Mesendoderm (in vitro differentiated cells): Measurements from ENCODE around the gene BHLHA15.

ENCODE experiments used
- DNase-seq: peaks from one replicate; pipeline ENCODE4 v3.0.0; 2013
- H2AK5ac ChIP-seq: 2 replicates; pipeline ENCODE4 v1.6.1; 2013; ENCODE audit warnings: low read length, inconsistent platforms
- H2BK120ac ChIP-seq: 2 replicates; pipeline ENCODE4 v1.6.1; 2013; ENCODE audit warnings: low read depth, mild to moderate bottlenecking, low read length, moderate library complexity, mixed read lengths
- H2BK15ac ChIP-seq: replicated peaks from 2 replicates; pipeline ENCODE4 v1.6.1; 2013; ENCODE audit warnings: low read depth, mild to moderate bottlenecking, moderate library complexity
- H2BK5ac ChIP-seq: 2 replicates; pipeline ENCODE4 v1.6.1; 2013; ENCODE audit warnings: low read length, inconsistent platforms
- H3K18ac ChIP-seq: 2 replicates; pipeline ENCODE4 v1.6.1; 2013; ENCODE audit warnings: mild to moderate bottlenecking, low read length, mixed read lengths
- H3K23ac ChIP-seq: one replicate; pipeline ENCODE4 v1.6.1; 2013; ENCODE audit warnings: low read length
- H3K27ac ChIP-seq: 2 replicates; pipeline ENCODE4 v1.5.1; 2013; ENCODE audit warnings: low read depth, mild to moderate bottlenecking, inconsistent platforms, low read length, moderate library complexity
- H3K27me3 ChIP-seq: 2 replicates; pipeline ENCODE4 v1.6.1; 2013; ENCODE audit warnings: low read length, control low read depth, mild to moderate bottlenecking, inconsistent platforms; ENCODE audit not compliant: insufficient read depth, poor library complexity
- H3K36me3 ChIP-seq: 2 replicates; pipeline ENCODE4 v1.6.1; 2013; ENCODE audit warnings: low read length, inconsistent platforms; ENCODE audit not compliant: control insufficient read depth, insufficient read depth
- H3K4ac ChIP-seq: one replicate; pipeline ENCODE4 v1.6.1; 2013; ENCODE audit warnings: low read depth, mild to moderate bottlenecking, low read length, moderate library complexity
- H3K4me1 ChIP-seq: 2 replicates; pipeline ENCODE4 v1.6.1; 2013; ENCODE audit warnings: low read depth, low read length, inconsistent platforms; ENCODE audit not compliant: control insufficient read depth
- H3K4me2 ChIP-seq: 2 replicates; pipeline ENCODE4 v1.6.1; 2013; ENCODE audit warnings: low read length
- H3K4me3 ChIP-seq: 2 replicates; pipeline ENCODE4 v1.5.1; 2013; ENCODE audit warnings: mild to moderate bottlenecking, low read length
- H3K56ac ChIP-seq: one replicate; pipeline ENCODE4 v1.6.1; 2013; ENCODE audit warnings: low read length
- H3K79me1 ChIP-seq: 2 replicates; pipeline ENCODE4 v1.6.1; 2013; ENCODE audit warnings: low read length, inconsistent platforms
- H3K79me2 ChIP-seq: 2 replicates; pipeline ENCODE4 v1.6.1; 2013; ENCODE audit warnings: mild to moderate bottlenecking, low read length; ENCODE audit not compliant: control insufficient read depth, insufficient read depth
- H3K9ac ChIP-seq: 2 replicates; pipeline ENCODE4 v1.6.1; 2013; ENCODE audit warnings: low read length, inconsistent platforms
- H4K5ac ChIP-seq: one replicate; pipeline ENCODE4 v1.6.1; 2013; ENCODE audit warnings: low read length
- H4K8ac ChIP-seq: one replicate; pipeline ENCODE4 v1.6.1; 2013; ENCODE audit warnings: low read depth, mild to moderate bottlenecking, control low read depth, low read length, moderate library complexity
- WGBS: extraction: QIAGEN DNeasy Blood & Tissue Kit; methylation state at CpG from one replicate; pipeline ENCODE4 v1.1.7; 2013; ENCODE audit warnings: low lambda C conversion rate, missing lambda C conversion rate; ENCODE audit not compliant: insufficient coverage; ENCODE audit errors: extremely low coverage; 5-methylcytosine and 5-hydroxymethylcytosine counted together

BHLHA15 gene

GRCh38 chr7:98221611-98222532 is 10.6 kb downstream of the BHLHA15 start:
- no peak overlapping the region for H2BK120ac ChIP-seq
- H4K8ac ChIP-seq, result no peak overlapping the region
- H3K18ac ChIP-seq, result no peak overlapping the region
- H3K27me3 ChIP-seq, result no peaks in the 10 kb centered on the region
- no peaks in the 10 kb centered on the region for H3K79me1 ChIP-seq
- no CpG with 5 or more reads among the region's 34 CpGs for WGBS
- H3K4me3 ChIP-seq, result no peak overlapping the region
- H3K23ac ChIP-seq, result no peak overlapping the region
- H3K4me2 ChIP-seq, result no peak overlapping the region
- H2BK15ac ChIP-seq, result no peak overlapping the region
- no peak overlapping the region for H2AK5ac ChIP-seq
- no peaks in the 10 kb centered on the region for H3K36me3 ChIP-seq
- H2BK5ac ChIP-seq, result no peak overlapping the region
- DNase-seq, result no peak
- H3K56ac ChIP-seq, result no peak overlapping the region
- H3K4me1 ChIP-seq, result no peaks in the 10 kb centered on the region
- H3K4ac ChIP-seq, result no peak overlapping the region
- H4K5ac ChIP-seq, result no peak overlapping the region
- no peak overlapping the region for H3K9ac ChIP-seq
- H3K79me2 ChIP-seq, result no peaks in the 10 kb centered on the region
- H3K27ac ChIP-seq, result no peak overlapping the region

GRCh38 chr7:98222533-98223195 is 11.4 kb downstream of the BHLHA15 start:
- Histone ChIP-seq H3K79me2 (no peaks in the 10 kb centered on the region), H2BK5ac (no peak overlapping the region), H3K9ac (no peak overlapping the region), H3K4me3 (no peak overlapping the region), H4K5ac (no peak overlapping the region), H3K27ac (no peak overlapping the region), H2AK5ac (no peak overlapping the region), H3K36me3 (no peaks in the 10 kb centered on the region), H3K4me1 (no peaks in the 10 kb centered on the region), H3K27me3 (no peaks in the 10 kb centered on the region), H3K4me2 (no peak overlapping the region), H4K8ac (no peak overlapping the region), H2BK15ac (no peak overlapping the region), H3K79me1 (no peaks in the 10 kb centered on the region), H2BK120ac (no peak overlapping the region), H3K56ac (no peak overlapping the region), H3K4ac (no peak overlapping the region), H3K23ac (no peak overlapping the region), H3K18ac (no peak overlapping the region)
- no CpG with 5 or more reads among the region's 30 CpGs for WGBS
- no peak for DNase-seq

- H2BK15ac ChIP-seq, result no peak overlapping the region
- H3K27ac ChIP-seq, result no peak overlapping the region
- no peak overlapping the region for H3K4me3 ChIP-seq
- H3K79me1 ChIP-seq, result no peaks in the 10 kb centered on the region
- H3K4ac ChIP-seq, result no peak overlapping the region
- H3K18ac ChIP-seq, result no peak overlapping the region
- no peak overlapping the region for H4K5ac ChIP-seq
- no peak overlapping the region for H4K8ac ChIP-seq
- H2AK5ac ChIP-seq, result no peak overlapping the region
- WGBS, result no CpG with 5 or more reads among the region's 15 CpGs
- H2BK120ac ChIP-seq, result no peak overlapping the region
- no peaks in the 10 kb centered on the region for H3K36me3 ChIP-seq
- H3K4me2 ChIP-seq, result no peak overlapping the region
- H2BK5ac ChIP-seq, result no peak overlapping the region
- no peaks in the 10 kb centered on the region for H3K79me2 ChIP-seq
- DNase-seq, result no peak
- no peaks in the 10 kb centered on the region for H3K27me3 ChIP-seq
- H3K56ac ChIP-seq, result no peak overlapping the region
- no peaks in the 10 kb centered on the region for H3K4me1 ChIP-seq
- no peak overlapping the region for H3K9ac ChIP-seq
- H3K23ac ChIP-seq, result no peak overlapping the region
Observed at GRCh38 chr7:98223351-98223897, 12.2 kb downstream of the BHLHA15 start.

DNA sequence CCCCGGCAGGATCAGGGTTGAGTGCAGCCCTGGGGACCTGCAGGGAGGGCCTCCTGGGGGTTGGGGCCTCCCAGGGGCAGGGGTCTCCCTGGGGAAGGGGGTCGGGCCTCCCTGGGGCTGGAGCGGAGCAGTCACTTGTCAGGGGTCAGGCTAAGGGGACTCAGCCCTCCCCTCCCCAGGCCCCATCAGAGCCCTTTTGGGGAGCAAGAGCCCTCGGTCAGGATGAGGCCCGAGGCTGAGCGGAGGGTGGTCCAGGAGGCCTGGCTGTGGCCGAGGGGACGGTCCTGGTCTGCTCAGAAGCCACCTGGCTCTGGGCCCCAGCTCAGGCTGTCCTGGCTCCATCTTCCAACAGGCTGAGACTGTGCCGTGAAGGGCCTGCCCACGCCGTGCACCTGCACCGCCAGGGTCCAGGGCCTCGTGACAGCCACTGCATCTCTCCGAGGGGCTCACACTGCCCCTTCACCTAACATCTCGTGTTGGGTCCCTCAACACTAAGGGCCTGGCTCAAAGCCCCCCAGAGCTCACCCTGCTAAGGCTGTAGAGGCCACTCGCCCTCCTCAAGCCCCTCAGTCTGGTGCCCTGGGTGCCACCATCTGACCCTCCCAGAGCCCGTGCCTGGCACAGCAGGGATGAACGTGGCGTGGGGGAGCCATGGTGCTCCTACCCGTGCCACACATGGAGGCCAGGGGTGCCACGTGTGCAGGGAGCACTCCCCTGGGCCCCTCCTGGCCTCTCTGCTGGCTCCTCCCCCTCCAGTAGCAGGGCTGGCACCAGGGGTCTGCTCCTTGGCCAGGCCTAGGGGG is 12.9 kb downstream of the BHLHA15 start:
- H2BK120ac ChIP-seq, result no peak overlapping the region

GRCh38 chr7:98224701-98225181 is 13.5 kb downstream of the BHLHA15 start:
- H3K4ac ChIP-seq, result no peak overlapping the region
- no peaks in the 10 kb centered on the region for H3K27me3 ChIP-seq
- no peak overlapping the region for H3K18ac ChIP-seq
- no peaks in the 10 kb centered on the region for H3K36me3 ChIP-seq
- no peak overlapping the region for H2BK15ac ChIP-seq
- H3K4me3 ChIP-seq, result no peak overlapping the region
- no peak overlapping the region for H2BK120ac ChIP-seq
- no peak overlapping the region for H3K56ac ChIP-seq
- H3K79me2 ChIP-seq, result no peaks in the 10 kb centered on the region
- no peak for DNase-seq
- no peaks in the 10 kb centered on the region for H3K4me1 ChIP-seq
- no peak overlapping the region for H4K8ac ChIP-seq
- no peak overlapping the region for H4K5ac ChIP-seq
- H3K79me1 ChIP-seq, result no peaks in the 10 kb centered on the region
- no peak overlapping the region for H2BK5ac ChIP-seq
- no CpG with 5 or more reads among the region's 21 CpGs for WGBS
- H2AK5ac ChIP-seq, result no peak overlapping the region
- no peak overlapping the region for H3K4me2 ChIP-seq
- no peak overlapping the region for H3K9ac ChIP-seq
- H3K23ac ChIP-seq, result no peak overlapping the region
- no peak overlapping the region for H3K27ac ChIP-seq

More for the DNA sequence above, 12.9 kb downstream of the BHLHA15 start:
- H3K23ac ChIP-seq, result no peak overlapping the region
- H3K27ac ChIP-seq, result no peak overlapping the region
- H2BK5ac ChIP-seq, result no peak overlapping the region
- H3K4ac ChIP-seq, result no peak overlapping the region
- no peaks in the 10 kb centered on the region for H3K27me3 ChIP-seq
- no peak overlapping the region for H2BK15ac ChIP-seq
- no peak overlapping the region for H4K8ac ChIP-seq
- no peak for DNase-seq
- no peak overlapping the region for H4K5ac ChIP-seq
- no peaks in the 10 kb centered on the region for H3K79me2 ChIP-seq
- no peaks in the 10 kb centered on the region for H3K79me1 ChIP-seq
- H3K4me2 ChIP-seq, result no peak overlapping the region
- no peak overlapping the region for H2AK5ac ChIP-seq
- H3K9ac ChIP-seq, result no peak overlapping the region
- no peak overlapping the region for H3K18ac ChIP-seq
- no peaks in the 10 kb centered on the region for H3K36me3 ChIP-seq
- H3K56ac ChIP-seq, result no peak overlapping the region
- H3K4me3 ChIP-seq, result no peak overlapping the region
- WGBS, result no CpG with 5 or more reads among the region's 21 CpGs
- no peaks in the 10 kb centered on the region for H3K4me1 ChIP-seq
